ENCODE measurements around the gene CADPS.

DNA sequence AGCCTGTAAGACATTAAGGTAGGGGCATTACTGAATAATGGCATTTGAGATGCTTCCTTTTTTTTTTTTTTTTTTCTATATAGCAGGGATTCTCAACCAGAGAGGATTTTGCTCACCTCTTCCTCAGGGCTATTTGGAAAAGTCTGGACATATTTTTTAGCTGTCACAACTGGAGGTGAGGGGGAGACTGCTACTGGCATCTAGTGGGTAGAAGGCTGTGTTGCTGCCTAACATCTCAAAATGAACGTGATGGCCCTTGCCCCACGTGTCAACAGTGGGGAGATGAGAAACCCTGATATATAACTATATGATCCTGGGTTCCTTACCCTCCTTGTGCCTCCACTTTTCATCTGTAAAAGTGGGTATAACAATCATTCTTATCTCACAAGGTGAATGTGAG, 71.9 kb downstream of the CADPS start:
- no peak for TF ChIP-seq SNAI2 (CRISPR knock-in tag; IDR thresholded peaks at IDR 0.05)
- TF ChIP-seq CSDC2 (CRISPR knock-in tag; IDR thresholded peaks at IDR 0.05): no peak
- TF ChIP-seq ZFP3 (CRISPR knock-in tag; IDR thresholded peaks at IDR 0.05): no peak
- no peak for TF ChIP-seq ESRRG (CRISPR knock-in tag; IDR thresholded peaks at IDR 0.05)
- TF ChIP-seq TOX (CRISPR knock-in tag; IDR thresholded peaks at IDR 0.05; ENCODE audit: borderline replicate concordance): no peak
- no peak for TF ChIP-seq PATZ1 (CRISPR knock-in tag; IDR thresholded peaks at IDR 0.05; ENCODE audit: borderline replicate concordance)
